Medulla oblongata (tissue), 1 donor: Measurements from ENCODE around the gene IL36RN.
"Not testable (repeated sequence)": the region's sequence is repeated elsewhere in the genome, so short reads cannot be mapped to it uniquely, and the experiment has no call there.

ENCODE experiments used
- DNase-seq: peaks from one replicate; pipeline ENCODE4 v3.0.0-alpha.2; 2015; ENCODE audit errors: extremely low spot score

IL36RN gene

GRCh38 chr2:113075030-113075429, 16.0 kb downstream of the IL36RN start:
- DNase-seq = no peak

DNA sequence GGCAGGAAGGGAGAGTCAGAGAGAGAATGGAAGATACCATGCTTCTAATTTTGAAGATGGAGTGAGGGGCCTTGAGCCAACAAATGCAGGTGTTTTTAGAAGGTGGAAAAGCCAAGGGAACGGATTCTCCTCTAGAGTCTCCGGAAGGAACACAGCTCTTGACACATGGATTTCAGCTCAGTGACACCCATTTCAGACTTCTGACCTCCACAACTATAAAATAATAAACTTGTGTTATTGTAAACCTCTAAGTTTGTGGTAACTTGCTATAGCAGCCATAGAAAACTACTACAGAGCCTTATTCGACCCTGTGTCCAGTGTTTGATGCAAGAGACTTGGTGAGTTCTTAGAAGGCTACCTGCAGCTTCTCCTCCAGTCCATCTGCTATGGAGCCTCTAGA, 16.6 kb downstream of the IL36RN start:
- DNase-seq = no peak

DNA sequence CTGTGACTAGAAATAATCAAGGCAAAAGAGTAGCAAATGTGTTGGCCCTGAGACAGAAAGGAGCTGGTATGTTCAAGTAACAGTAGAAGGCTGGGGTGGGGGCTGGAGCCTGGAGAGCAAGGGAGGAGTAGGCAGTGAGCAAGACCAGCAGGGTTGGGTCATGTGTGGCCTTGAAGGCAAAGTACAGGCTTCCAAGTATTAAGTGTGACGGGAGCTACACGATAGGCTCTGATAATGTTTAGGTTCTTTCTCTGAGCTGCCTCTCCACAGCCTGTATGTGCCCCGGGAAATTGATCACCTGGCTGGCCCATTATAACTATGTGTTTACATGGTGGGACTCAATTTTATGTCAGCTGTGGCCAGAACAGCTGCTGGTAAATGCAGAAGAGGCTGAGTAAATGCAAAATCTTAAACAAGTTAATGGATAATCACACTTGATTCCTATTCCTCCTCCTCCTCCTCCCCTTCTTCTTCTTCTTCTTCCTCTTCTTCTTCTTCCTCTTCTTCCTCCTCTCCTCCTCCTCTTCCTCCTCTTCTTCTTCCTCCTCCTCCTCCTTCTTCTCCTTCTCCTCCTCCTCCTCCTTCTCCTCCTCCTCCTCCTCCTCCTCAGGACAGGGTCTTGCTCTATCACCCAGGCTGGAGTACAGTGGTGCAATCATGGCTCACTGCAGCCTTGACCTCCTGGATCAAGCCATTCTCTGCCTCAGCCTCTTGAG, 18.1 kb downstream of the IL36RN start:
- no peak for DNase-seq

DNA sequence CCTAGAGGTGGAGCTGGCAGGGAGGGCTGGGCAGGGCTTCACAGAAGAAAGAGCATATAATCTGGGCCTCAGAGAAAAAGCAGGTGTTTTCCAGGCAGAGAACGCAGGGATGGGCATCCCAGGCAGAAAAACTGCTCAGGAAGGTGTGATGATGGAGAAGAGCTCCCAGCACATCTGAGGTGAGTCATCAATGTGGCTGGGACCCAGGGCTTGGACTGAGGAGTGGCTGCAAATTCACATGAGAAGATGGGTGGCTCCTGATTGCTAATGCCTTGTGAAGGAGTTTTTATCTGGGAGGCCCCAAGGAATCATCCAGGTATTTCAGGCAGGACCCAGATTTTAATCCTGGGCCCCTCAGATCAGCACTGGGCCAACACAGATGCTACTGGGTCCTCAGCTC, 18.9 kb downstream of the IL36RN start:
- DNase-seq = no peak

GRCh38 chr2:113078350-113078839, 19.4 kb downstream of the IL36RN start:
- no peak for DNase-seq

- no peak for DNase-seq
Measured at GRCh38 chr2:113079131-113079530, 20.1 kb downstream of the IL36RN start.

DNA sequence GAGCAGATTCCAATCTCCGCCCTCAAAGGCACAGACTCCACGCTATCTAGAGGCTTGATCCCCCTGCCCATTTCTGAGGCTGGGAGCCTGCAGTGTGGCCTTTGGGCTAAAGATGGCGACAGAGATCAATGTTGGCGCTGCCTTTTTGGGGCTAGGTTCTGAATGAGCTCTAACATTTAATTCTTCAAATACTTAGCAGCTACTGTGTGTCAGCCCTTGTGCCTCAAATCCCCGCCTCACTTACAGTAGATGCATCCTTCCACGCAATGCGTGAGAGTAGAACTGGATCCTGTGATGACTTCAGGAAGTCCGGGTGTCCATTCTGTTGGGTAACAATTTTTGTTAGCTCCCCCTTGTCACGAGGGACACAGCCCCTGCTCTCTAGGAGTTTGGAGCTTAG, 21.1 kb downstream of the IL36RN start:
- DNase-seq = peak; percentile 11

DNA sequence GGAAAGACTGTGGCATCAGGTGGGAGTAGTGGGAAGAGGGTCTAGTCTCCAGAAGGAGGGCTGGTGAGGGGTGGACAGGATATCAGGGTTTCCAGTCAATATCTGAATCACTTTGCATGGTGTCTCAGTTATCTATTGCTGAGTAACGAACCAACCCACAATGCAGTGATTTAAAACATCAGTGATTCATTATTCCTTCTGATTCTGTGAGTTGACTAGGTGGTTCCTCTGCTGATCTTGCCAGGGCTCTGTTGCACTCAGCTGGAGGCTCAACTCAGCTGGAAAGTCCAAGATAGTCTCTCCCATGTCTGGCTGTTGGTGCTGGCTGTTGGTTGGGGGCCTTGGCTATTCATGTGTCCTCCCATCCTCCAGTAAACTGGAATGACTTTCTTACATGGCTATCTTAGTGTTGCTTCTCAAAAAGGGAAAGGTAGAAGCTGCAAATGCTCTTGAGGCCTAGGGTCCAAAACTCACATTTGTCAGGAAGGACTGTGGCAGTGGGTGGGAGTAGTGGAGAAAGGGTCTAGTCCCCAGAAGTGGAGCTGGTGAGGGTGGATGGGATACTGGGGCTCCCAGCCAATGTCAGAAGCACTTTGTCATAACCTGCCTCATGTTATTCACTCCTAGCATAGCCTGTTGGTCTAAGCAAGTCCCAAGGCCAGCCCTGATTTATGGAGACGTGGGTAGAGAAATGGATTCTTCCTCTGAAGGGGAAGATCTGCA, 22.7 kb downstream of the IL36RN start:
- no peak for DNase-seq

GRCh38 chr2:113083296-113083695, 24.3 kb downstream of the IL36RN start:
- no peak for DNase-seq

DNA sequence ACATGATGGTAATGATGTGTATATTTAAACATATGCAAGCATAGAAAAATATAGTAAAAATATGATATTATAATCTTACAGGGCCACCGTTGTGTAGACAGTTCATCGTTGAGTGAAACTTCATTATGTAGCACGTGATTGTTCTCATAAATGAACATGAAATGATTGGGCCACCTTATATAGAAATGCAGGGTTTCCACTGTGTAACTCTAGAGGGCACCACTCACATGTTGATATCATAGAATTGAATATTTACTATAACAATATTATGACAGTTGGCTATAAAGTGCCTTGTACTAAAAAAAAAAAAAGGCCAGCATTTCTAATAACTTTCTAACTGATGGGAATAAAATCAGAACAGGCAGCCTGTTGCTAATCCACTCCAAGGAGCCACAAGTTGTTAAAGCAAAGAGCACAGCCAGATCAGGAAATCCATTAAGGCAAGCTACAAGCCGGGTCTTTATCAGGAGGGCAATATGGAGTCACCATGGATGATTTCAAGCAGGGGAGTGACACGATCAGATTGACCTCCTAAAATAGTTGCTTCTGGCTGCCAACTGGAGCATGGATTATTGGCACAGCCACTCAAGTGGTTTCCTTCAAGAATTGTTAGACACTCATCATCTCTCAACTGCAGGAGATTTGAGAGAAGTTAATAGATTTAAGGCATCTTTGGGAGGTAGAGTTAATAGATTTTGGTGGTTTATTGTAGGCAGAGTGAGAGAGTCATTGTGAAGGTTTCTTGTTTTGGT, 25.4 kb downstream of the IL36RN start:
- no peak for DNase-seq

GRCh38 chr2:113085542-113085941, 26.5 kb downstream of the IL36RN start:
- DNase-seq = no peak

DNA sequence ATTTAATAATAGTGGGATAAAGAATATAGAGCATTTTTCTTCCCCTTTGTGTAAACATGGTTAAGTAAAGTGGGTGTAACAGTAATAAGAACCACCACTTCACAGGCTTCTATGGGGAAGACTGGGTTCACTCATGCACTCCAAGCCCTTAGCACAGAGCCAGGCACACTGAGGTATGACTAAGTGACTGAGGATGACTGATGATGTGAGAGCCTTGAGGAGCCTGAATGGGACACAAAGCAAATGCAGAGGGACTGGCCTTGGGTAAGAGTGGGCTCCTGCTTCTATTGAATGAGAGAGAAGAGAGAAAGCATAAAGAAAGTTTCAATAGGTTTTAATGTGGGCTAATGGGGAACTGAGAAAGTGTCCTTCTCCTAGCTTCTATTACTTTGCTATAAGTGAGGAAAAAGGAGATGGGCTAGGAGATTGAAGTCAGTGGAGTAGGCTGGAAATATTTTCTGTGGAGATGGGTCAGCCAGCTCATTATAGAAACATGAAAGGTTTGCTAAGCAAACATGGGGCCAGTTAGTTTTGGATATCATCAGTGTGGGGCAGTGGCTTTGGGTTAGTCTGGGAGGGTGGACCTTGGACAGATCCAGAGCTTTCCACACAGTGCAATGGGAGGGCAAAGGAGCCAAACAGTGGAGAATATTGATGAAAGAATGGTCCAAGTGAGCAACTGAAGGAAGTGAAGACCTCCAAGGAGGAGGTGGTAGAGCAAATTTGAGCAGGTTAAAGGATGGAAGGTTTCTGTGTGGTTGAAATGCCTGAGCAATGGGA, 29.4 kb downstream of the IL36RN start:
- DNase-seq = no peak

DNA sequence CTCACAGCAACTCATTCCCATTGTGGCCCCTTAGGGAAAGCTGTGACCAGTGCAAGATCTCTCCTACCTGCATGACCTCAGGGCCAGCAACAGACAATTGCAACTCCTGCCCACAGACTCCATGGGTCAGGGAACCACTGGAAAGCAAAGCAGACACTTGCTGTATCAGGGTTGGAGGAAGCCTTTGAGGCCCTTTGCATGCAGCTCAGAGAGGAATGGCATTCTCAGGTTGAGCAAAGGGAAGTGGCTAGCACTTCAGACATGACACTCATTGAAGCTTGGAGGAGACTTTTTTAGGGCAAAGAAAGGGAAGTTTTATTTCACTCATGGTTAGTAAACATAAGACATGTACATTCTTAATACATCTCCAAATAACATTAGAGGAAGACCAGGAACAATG, 30.9 kb downstream of the IL36RN start:
- DNase-seq = peak; percentile 46

DNA sequence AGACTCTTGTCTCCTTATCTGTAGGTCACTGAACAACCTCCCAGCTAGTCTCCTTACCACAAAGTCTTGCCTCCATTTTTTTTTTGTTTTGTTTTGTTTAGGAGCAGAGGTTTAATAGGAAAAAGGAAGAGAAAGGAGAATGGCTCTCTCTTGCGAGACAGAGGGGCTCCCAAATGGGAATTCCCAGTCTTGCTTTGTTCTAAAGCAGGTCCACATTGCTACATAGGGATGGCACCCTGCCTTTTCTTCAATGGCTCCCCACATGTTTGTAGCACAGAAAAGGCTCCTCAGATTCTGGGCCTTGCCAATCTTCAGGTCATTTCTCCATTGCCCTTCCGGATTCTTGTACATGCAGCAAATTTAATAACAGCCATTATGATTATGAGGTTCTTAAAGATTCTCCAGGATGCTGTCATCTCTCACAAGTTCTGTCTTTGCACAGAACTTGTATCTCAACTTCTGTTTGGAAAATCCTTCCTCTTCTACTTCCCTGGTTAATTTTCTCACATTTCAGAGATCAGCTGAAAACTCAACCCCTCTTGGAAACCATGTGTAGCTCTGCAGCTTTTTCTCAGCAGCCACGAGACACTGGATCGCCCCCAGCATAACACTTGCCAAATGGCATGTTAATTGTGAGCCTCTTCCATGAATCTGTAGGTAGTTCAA, 32.4 kb downstream of the IL36RN start:
- DNase-seq = no peak

DNA sequence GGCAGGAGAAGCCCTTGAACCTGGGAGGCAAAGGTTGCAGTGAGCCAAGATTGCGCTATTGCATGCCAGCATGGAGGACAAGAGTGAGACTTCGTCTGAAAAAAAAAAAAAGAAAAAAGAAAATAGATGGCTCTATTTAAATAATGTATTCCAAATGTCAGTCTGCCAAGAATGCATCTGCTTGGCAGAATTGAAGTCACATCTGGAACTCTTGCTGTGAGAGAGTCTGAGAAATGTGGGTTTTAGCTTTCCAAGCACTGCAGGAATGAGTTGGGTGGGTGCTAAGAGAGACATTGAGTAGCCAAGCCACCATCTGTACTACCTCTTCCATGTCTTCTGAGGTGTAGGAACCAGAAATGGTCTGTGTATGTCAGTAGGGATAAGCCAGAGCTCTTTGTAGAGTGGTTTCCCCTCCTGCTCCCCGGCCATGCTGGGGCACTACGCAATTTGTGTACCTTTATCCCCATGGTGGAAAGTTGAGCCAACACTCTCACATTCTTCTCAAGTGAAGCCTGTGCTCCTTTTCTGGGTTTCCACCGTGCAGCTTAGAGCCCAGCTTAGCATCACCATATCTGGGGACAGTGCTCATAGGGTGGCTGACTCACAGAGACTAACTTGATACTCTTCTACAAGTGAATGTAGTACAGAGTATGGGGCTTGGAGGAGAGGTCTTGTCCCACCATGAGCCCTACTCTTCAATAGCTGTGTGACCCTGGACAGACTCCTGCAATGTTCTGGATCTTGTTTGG, 34.0 kb downstream of the IL36RN start:
- no peak for DNase-seq

DNA sequence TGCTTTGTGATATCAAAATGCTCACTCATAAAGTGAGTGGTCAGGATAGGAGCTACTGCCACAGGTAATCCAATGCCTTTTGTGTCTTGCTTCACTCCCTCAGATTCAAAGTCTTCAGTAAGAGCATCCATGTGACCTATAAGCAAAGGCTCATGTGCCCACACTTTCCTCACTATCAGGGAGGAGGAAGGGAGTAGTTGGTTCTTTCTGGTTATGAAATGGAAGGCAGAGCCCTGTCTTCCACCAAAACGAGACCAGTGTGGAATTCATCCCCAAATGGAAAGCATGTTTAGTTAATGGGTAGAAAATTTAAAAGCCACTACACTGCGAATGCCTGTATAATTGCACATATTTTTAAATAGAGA, 34.6 kb downstream of the IL36RN start:
- DNase-seq = no peak

- not testable (repeated sequence) for DNase-seq
Measured at GRCh38 chr2:113096306-113096705, 37.3 kb downstream of the IL36RN start.

DNA sequence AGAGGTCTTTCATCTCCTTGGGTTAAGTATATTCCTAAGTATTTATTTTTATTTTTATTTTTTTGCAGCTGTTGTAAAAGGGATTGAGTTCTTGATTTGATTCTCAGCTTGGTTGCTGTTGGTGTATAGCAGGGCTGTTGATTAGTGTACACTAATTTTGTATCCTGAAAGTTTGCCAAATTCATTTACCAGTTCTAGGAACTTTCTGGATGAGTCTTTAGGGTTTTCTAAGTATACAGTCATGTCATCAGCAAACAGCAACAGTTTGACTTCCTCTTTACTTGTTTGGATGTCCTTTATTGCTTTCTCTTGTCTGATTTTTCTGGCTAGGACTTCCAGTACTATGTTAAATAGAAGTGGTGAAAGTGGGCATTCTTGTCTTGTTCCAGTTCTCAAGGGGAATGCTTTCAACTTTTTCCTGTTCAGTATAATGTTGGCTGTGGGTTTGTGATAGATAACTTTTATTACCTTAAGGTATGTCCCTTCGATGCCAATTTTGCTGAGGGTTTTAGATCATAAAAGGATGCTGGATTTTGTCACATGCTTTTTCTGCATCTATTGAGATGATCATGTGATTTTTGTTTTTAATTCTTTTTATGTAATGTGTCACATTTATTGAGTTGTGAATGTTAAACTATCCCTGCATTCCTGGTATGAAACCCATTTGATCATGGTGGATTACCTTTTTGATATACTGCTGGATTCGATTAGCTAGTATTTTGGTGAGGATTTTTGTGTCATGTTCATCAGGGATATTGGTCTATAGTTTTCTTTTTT, 38.0 kb downstream of the IL36RN start:
- not testable (repeated sequence) for DNase-seq

- DNase-seq = no peak
Measured at GRCh38 chr2:113098041-113098440, 39.0 kb downstream of the IL36RN start.

- no peak for DNase-seq
Measured at GRCh38 chr2:113098532-113098931, 39.5 kb downstream of the IL36RN start.
